ENCODE measurements around the gene RPGRIP1. TPM values are rescaled to one million over a fixed set of nuclear protein-coding genes. Genes with fewer than 3 reads are reported as not detected.

The RPGRIP1 gene
- total and polyA plus RNA-seq, 9 of the 15 experiments (the other 6 are each of a cell fraction or from before 2014, with no cell fraction given), result 0.47 to 0.95 (median 0.65) TPM; not detected in 1

GRCh38 chr14:21269252-21270046 lies 10.4 kb upstream of the RPGRIP1 start, which contains the start of gene HNRNPC (continued):
- no peak for TF ChIP-seq NBN (IDR thresholded peaks at IDR 0.05; ENCODE audit: low read depth)
- TF ChIP-seq RBM22 (IDR thresholded peaks at IDR 0.05; ENCODE audit: low read depth, low read length, poor library complexity, severe bottlenecking), result no peak
- TF ChIP-seq FOXM1 (IDR thresholded peaks at IDR 0.05; ENCODE audit: low read depth), result peak; percentile 51; the same call in 1 of the 2 replicates
- no peak for TF ChIP-seq FOXM1 (CRISPR knock-in tag; IDR thresholded peaks at IDR 0.05; ENCODE audit: low read depth)
- no peak for TF ChIP-seq PURB (CRISPR knock-in tag; IDR thresholded peaks at IDR 0.05; ENCODE audit: low read depth)
- TF ChIP-seq ZKSCAN3 (CRISPR knock-in tag; IDR thresholded peaks at IDR 0.05), result no peak
- TF ChIP-seq, protein P1, sequence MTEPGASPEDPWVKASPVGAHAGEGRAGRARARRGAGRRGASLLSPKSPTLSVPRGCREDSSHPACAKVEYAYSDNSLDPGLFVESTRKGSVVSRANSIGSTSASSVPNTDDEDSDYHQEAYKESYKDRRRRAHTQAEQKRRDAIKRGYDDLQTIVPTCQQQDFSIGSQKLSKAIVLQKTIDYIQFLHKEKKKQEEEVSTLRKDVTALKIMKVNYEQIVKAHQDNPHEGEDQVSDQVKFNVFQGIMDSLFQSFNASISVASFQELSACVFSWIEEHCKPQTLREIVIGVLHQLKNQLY (CRISPR knock-in tag; conservative IDR thresholded peaks at IDR 0.05), result no peak
- TF ChIP-seq, protein P2, sequence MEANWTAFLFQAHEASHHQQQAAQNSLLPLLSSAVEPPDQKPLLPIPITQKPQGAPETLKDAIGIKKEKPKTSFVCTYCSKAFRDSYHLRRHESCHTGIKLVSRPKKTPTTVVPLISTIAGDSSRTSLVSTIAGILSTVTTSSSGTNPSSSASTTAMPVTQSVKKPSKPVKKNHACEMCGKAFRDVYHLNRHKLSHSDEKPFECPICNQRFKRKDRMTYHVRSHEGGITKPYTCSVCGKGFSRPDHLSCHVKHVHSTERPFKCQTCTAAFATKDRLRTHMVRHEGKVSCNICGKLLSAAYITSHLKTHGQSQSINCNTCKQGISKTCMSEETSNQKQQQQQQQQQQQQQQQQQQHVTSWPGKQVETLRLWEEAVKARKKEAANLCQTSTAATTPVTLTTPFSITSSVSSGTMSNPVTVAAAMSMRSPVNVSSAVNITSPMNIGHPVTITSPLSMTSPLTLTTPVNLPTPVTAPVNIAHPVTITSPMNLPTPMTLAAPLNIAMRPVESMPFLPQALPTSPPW (CRISPR knock-in tag; IDR thresholded peaks at IDR 0.05), result peak; percentile 65
- TF ChIP-seq, protein P3, sequence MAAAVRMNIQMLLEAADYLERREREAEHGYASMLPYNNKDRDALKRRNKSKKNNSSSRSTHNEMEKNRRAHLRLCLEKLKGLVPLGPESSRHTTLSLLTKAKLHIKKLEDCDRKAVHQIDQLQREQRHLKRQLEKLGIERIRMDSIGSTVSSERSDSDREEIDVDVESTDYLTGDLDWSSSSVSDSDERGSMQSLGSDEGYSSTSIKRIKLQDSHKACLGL (CRISPR knock-in tag; IDR thresholded peaks at IDR 0.05; ENCODE audit: borderline replicate concordance, poor library complexity, severe bottlenecking), result no peak
- TF ChIP-seq, protein P4, sequence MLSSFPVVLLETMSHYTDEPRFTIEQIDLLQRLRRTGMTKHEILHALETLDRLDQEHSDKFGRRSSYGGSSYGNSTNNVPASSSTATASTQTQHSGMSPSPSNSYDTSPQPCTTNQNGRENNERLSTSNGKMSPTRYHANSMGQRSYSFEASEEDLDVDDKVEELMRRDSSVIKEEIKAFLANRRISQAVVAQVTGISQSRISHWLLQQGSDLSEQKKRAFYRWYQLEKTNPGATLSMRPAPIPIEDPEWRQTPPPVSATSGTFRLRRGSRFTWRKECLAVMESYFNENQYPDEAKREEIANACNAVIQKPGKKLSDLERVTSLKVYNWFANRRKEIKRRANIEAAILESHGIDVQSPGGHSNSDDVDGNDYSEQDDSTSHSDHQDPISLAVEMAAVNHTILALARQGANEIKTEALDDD (IDR thresholded peaks at IDR 0.05), result no peak
- TF ChIP-seq HNRNPH1 (optimal IDR thresholded peaks at IDR 0.05; ENCODE audit: low read depth, low read length), result no peak
- TF ChIP-seq KAT8 (IDR thresholded peaks at IDR 0.05; ENCODE audit: low read depth), result peak; percentile 67; the same call in 1 of the 2 replicates
- TF ChIP-seq ZZZ3 (IDR thresholded peaks at IDR 0.05), result peak; percentile 69; the same call in 1 of the 2 replicates
- no peak for TF ChIP-seq ZSCAN32 (CRISPR knock-in tag; IDR thresholded peaks at IDR 0.05)
- TF ChIP-seq ZNF146 (CRISPR knock-in tag; IDR thresholded peaks at IDR 0.05; ENCODE audit: unreplicated experiment), result no peak
- no peak for TF ChIP-seq RCOR1 (IDR thresholded peaks at IDR 0.05; ENCODE audit: borderline replicate concordance in 1 of 2, low read depth in 2 of 2, low read length in 2 of 2)
- no peak for TF ChIP-seq JUND (IDR thresholded peaks at IDR 0.05; ENCODE audit: borderline replicate concordance, low read depth, low read length)
- TF ChIP-seq JUND (tag; IDR thresholded peaks at IDR 0.05; ENCODE audit: borderline replicate concordance, low read depth, low read length), result no peak
- TF ChIP-seq ATF1 (CRISPR knock-in tag; IDR thresholded peaks at IDR 0.05), result no peak
- TF ChIP-seq ATF1 (tag; IDR thresholded peaks at IDR 0.05), result peak; percentile 94
- no peak for TF ChIP-seq ZNF197 (CRISPR knock-in tag; IDR thresholded peaks at IDR 0.05; ENCODE audit: low read depth)
- TF ChIP-seq ZNF232 (CRISPR knock-in tag; IDR thresholded peaks at IDR 0.05), result no peak
- no peak for TF ChIP-seq MYBL2 (IDR thresholded peaks at IDR 0.05; ENCODE audit: low read depth)
- no peak for TF ChIP-seq MYBL2 (CRISPR knock-in tag; IDR thresholded peaks at IDR 0.05; ENCODE audit: borderline replicate concordance)
